Motor neuron (in vitro differentiated cells): ENCODE data around the gene MRPL45. TPM values are rescaled to one million over a fixed set of nuclear protein-coding genes. Genes with fewer than 3 reads are reported as not detected.

ENCODE experiments used
- ATAC-seq, 8 experiments: fragments of 200-7000 bp; cut with Tn5 transposase; replicated peaks in 6 of 8; 2 replicates each; pipeline ENCODE4 v1.8.0; 2021; ENCODE audit warnings: mild to moderate bottlenecking in 8 of 8, moderate library complexity in 8 of 8
- H3K27ac ChIP-seq, 2 donors: fragments of 250-450 bp; sonication (Bioruptor Pico); 2 replicates each; pipeline ENCODE4 v1.9.0; 2021; ENCODE audit warnings: antibody characterized with exemption in 2 of 2, mild to moderate bottlenecking in 2 of 2, moderate library complexity in 1 of 2
- H3K4me1 ChIP-seq, 2 donors: fragments of 250-450 bp; sonication (Bioruptor Pico); replicated peaks in 1 of 2; 2 replicates each; pipeline ENCODE4 v1.6.1; 2021; ENCODE audit warnings: antibody characterized with exemption in 2 of 2, mild to moderate bottlenecking in 2 of 2, moderate library complexity in 1 of 2
- H3K4me3 ChIP-seq, 5 donors: fragments of 250-450 bp; sonication (Bioruptor Pico); 2 replicates each; pipeline ENCODE4 v1.9.0; 2021; ENCODE audit warnings: antibody characterized with exemption in 5 of 5, mild to moderate bottlenecking in 5 of 5, moderate library complexity in 4 of 5
- WGBS, 10 experiments: fragments of 450-650 bp; shearing (Covaris generic); methylation state at CpG; one replicate each; pipeline ENCODE4 v1.0.0; 2022; 5-methylcytosine and 5-hydroxymethylcytosine counted together
- in situ Hi-C, 9 experiments: fragments of 400-800 bp; cut with MboI; loops; one replicate each; pipeline ENCODE4 v1.15.0; 2021; ENCODE audit warnings: low sequenced_read_pairs in 9 of 9, low pct_unique_long_range_greater_than_20kb in 2 of 9; ENCODE audit not compliant: unreplicated experiment in 9 of 9
- total RNA-seq, 8 experiments: library from RNA; unstranded; fragments of 300-600 nt; gene quantifications; 2 replicates each; pipeline versions ENCODE4 v1.2.3 to v1.2.4, GENCODE V29; 2022

Gene MRPL45
- total RNA-seq, 8 experiments from 2014 or later: 28.0 to 58.7 (median 39.6) TPM

DNA sequence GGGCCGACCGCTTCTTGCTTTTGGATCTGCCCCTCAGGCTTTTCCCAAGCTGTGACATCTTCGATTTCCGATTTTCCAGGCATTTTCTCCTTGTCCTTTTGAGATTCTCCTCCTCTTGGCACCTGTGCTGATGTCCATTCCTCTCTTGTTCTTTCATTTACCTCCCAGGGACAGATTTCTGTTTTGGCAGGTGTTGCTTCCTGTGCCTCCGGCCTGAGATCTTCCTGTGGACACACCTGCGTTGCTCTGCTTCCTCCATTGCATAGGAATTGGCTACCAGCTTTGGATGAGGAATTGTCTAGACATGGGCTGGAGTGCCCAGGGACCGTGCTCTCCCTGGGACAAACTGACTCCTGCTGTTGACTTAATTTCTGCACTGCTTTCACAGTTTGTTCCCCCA lies 31.7 kb downstream of the MRPL45 start:
- peaks cover 17 to 22% of the 10 kb centered on the region in 2 donors for H3K4me1 ChIP-seq
- 55 to 100% (median 75%) methylated on average over 1 to 7 of the region's 7 CpGs; no CpG with 5 or more reads in 3 of the 10 experiments for WGBS, 10 experiments
- no peak for ATAC-seq
- no peak overlapping the region for H3K4me3 ChIP-seq
- no peak overlapping the region for H3K27ac ChIP-seq
- in situ Hi-C loops: loop anchor here in 1 of 9 experiments (25.0 kb wide), 1 partner anchor 109 kb away; the partner anchor contains the start of gene ARHGAP23

DNA sequence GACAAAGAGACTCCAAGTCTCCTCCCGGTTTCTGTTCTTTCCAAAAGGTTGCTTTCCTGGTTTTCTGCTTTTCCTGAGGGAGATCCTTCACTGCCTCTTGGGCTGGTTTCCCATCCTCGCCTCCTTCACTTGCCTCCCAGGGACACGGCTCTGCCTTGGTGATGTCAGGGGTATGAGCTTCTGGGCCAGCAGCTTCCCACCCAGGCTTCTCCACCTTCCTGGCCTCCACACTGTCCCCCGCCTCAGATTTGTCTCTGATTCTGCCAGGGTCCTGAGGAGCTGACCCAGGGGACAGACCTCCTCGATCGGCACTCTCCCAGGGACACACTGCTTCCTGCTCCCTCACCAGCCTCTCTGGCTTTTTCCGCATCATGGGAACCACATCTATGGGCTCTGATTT lies 32.3 kb downstream of the MRPL45 start:
- WGBS, 10 experiments: 14 to 100% (median 80%) methylated on average over 1 to 6 of the region's 7 CpGs; no CpG with 5 or more reads in 5 of the 10 experiments
- H3K4me1 ChIP-seq: peaks cover 17% of the 10 kb centered on the region in 2 donors
- no peak for ATAC-seq
- H3K27ac ChIP-seq: no peak overlapping the region
- H3K4me3 ChIP-seq: no peak overlapping the region
- in situ Hi-C loops: loop anchor here in 1 of 9 experiments (25.0 kb wide), 1 partner anchor 108 kb away; the partner anchor contains the start of gene ARHGAP23

DNA sequence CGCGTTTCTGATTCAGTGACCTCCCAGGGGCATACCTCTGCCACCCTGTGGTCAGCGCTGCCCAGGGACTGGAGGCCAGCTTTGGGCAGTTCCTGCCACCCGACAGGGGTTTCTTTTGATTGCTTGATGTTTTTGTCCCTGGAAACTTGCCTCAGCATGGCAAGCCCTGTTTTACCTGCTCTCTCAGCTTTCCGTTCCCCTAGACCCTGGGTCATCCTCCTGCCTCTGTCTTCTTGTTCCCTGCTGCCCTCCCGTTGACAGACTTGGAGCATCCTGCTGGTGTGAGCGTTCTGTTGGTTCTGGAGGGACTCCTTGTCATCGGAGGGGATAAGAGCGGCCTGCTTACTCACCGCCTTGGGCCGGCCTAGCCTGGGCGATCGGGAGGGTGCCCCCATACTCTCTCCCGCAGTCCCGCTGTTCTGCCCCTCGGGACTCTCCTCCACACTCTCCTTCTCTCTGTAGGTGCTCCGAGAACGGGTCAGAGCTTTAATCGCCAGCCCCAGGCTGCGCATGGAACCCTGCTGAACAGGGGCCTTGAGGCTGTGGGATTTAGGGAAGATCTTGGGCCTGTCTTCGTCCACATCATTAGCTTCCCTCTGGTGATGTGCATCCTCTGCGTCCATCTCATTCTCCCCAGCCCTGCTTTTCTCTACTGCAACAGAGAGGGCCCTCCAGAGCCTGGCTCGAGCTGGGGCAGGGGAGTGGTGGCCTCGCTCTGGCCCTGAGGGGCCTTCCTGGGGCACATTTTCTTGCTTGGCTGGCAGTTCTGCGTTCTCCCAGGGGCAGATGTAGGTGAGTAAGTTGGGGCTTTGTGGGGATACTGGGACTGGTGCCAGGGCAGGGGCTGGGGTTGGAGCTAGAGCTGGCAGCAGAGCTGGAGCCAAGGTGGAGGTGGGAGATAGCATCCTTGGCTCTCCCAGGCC lies 33.1 kb downstream of the MRPL45 start:
- Histone ChIP-seq H3K4me3 (no peak overlapping the region), H3K27ac (no peak overlapping the region), H3K4me1 (peaks cover 9 to 10% of the 10 kb centered on the region in 2 donors)
- no peak for ATAC-seq
- in situ Hi-C loops: loop anchor here in 1 of 9 experiments (25.0 kb wide), 1 partner anchor 107 kb away; the partner anchor contains the start of gene ARHGAP23
- 79 to 100% (median 81%) methylated on average over 1 to 14 of the region's 25 CpGs; no CpG with 5 or more reads in 3 of the 10 experiments for WGBS, 10 experiments

DNA sequence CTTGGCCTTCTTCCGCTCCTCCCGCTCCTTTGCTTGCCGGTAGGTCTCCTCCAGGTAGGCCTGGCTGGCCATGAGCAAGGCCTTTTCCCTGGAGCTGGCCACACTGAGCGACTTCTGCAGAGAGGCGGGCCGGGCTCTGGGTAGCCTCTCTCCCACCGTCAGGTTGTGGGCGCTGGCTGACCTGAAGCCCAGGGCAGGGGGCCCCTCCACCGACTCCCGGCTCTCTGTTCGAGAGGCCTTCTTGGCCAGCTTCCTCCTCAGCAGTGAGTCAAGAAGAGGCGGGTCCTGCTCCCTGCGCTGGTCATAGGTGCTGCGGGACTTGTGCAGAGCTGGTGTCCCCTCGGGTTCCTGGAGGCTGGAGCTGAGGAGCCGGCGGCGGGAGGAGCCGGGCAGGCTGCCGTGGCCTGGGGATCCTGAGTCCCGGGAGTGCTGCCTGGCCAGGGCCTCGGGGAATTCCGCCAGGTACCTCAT lies 34.0 kb downstream of the MRPL45 start:
- ATAC-seq: no peak
- Histone ChIP-seq H3K4me1 (peaks cover under 1 to 1% of the 10 kb centered on the region in 2 donors), H3K4me3 (no peak overlapping the region), H3K27ac (no peak overlapping the region)
- in situ Hi-C loops: loop anchor here in 1 of 9 experiments (25.0 kb wide), 1 partner anchor 106 kb away; the partner anchor contains the start of gene ARHGAP23
- WGBS, 10 experiments: 93 to 100% methylated on average over 1 to 7 of the region's 23 CpGs; no CpG with 5 or more reads in 8 of the 10 experiments

DNA sequence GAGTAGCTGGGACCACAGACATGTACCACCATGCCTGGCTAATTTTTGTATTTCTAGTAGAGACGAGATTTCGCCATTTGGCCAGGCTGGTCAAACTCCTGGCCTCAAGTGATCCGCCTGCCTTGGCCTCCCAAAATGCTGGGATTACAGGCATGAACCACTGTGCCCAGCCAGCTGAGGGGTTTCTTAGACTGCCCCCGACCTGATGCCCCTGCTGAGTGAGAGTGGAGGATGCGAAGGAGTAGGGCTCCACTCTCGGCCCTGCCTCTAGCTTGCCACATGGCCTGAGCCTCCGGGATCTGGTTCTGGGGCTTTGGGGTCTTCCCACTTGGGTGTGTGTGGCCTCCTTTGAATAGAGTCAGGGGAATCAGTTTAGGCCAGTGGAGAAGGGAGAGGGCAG lies 35.8 kb downstream of the MRPL45 start:
- Histone ChIP-seq H3K4me3 (no peak overlapping the region), H3K4me1 (no peaks in the 10 kb centered on the region), H3K27ac (no peak overlapping the region)
- ATAC-seq: no peak
- WGBS, 10 experiments: 0 to 100% (median 60%) methylated on average over 1 to 2 of the region's 7 CpGs; no CpG with 5 or more reads in 7 of the 10 experiments
- in situ Hi-C loops: loop anchor here in 1 of 9 experiments (25.0 kb wide), 1 partner anchor 105 kb away; the partner anchor contains the start of gene ARHGAP23

DNA sequence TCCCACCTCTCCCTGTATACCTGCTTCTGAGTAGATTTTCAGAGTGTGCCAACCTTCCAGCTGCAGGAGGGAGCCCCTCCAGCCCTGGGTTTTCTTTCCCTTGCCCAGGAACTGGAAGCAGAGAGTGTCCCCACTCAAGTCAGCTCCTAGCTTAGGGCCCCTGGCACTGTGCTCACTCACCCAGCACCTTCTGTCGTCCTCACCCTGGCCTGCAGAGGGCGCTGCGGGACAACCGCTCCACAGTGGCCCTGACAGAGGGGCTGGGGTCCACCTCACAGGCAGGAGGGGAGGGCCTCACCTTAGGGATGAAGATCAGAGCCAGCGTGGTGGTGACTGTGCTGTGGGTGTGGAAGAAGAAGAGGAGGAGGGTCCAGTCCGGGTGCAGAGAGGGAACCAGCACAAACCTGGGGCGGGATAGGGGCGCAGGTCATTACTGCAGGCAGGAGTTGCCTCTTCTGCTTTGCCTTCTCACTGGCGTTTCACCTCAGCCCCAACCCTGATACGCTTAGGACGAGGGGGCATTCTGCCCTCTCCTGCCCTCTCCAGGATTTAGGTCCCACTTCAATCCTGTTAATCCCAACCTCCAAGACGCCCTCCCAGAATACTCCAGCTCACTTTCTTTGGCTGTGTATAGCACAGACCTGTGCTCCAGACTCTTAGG lies 36.8 kb downstream of the MRPL45 start:
- Histone ChIP-seq H3K4me1 (no peaks in the 10 kb centered on the region), H3K4me3 (no peak overlapping the region), H3K27ac (no peak overlapping the region)
- ATAC-seq: peak; percentile 57 to 91 (median 66)
- in situ Hi-C loops: loop anchor here in 1 of 9 experiments (25.0 kb wide), 1 partner anchor 104 kb away; the partner anchor contains the start of gene ARHGAP23
- 0 to 90% (median 66%) methylated on average over 1 to 4 of the region's 12 CpGs; no CpG with 5 or more reads in 4 of the 10 experiments for WGBS, 10 experiments

DNA sequence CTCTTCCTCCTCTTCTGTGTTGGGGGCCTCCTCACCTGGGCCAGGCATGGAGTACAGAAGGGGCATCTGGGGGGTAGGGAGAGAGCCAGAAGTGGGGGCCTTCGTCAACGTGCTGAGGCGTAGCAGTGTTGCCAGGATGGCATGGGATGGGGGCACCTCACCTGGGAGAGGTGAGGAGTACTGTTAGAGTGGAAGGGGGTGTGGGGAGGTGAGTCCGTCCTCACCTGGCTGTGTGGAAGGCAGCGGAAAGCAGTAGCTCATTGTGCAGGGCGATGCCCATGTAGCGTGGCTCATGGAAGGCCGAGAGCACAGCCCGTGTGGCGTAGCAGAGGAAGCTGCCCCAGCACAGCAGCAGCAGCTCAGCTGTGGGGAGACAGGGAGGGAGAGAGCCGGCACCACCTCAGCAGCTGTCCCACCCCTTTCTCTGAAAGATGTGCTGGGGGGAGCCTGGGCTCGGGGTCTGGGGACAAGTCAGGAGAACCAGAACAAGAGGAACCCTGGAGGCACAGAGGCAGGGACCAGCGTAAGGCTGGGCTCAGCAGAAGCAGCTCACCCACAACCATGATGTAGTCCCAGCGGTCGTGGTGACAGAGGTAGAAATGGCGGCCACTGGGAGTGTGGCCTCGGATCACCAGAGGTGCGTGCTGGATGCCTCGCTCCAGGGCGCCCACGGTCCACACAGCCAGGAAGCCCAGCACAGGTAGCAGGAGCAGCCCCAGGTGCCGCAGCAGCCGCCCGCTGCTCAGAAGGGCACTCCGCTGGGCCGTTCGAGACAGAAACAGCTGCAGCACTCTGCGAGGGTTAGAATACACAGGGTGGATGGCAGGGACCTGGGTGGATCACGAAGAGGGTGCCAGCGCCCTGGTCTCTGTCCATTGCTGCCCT lies 37.8 kb downstream of the MRPL45 start:
- ATAC-seq: no peak
- Histone ChIP-seq H3K4me1 (peaks cover 0 to 4% of the 10 kb centered on the region in 2 donors), H3K4me3 (no peak overlapping the region), H3K27ac (no peak overlapping the region)
- in situ Hi-C loops: loop anchor here in 1 of 9 experiments (25.0 kb wide), 1 partner anchor 103 kb away; the partner anchor contains the start of gene ARHGAP23
- 80 to 91% (median 85%) methylated on average over 1 to 6 of the region's 30 CpGs; no CpG with 5 or more reads in 7 of the 10 experiments for WGBS, 10 experiments

DNA sequence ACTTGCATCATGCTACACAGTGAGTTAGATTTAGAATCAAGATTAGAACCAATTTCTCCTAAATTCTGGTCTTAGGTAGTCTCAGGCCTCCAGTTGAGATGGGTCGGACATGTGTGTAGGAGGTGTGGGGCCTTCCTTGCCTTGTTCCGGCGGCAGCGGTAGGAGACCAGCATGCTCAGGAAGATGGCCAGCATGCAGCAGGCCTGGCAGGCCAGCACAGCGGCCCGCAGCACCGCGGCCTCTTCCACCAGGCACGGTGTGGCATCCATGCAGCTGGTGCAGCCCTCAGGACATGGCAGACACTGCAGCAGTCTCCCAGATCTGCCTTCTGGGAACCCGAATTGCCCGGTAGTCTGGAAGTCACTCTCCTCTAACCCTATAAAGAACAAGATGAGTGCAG lies 39.9 kb downstream of the MRPL45 start:
- no peak for ATAC-seq
- WGBS, 10 experiments: 70 to 100% (median 78%) methylated on average over 1 to 10 of the region's 11 CpGs; no CpG with 5 or more reads in 6 of the 10 experiments
- in situ Hi-C loops: loop anchor here in 1 of 9 experiments (25.0 kb wide), 1 partner anchor 100 kb away; the partner anchor contains the start of gene ARHGAP23
- Histone ChIP-seq H3K4me3 (no peak overlapping the region), H3K27ac (no peak overlapping the region), H3K4me1 (peaks cover 4 to 12% of the 10 kb centered on the region in 2 donors)

DNA sequence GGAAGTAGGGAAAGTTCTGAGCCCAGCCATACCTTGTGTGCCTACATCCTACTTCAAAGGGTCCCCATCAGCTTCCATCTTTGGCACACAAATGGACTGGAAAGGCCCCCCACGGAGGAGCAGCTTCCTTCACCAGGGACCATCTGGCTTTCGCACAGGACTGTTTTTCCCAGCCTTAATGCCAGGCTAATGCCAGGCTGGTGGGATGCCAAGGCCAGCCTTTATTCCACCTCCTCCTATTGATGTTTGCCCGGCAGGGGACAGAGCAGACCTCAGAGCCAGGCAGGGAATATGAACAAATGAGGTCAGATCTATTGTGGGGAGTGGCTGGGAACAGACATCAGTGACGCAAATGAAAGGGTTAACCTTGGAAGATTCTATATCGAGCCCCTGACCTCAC lies 41.1 kb downstream of the MRPL45 start:
- no peak overlapping the region for H3K27ac ChIP-seq
- no peak for ATAC-seq
- WGBS, 10 experiments: 20 to 90% (median 79%) methylated on average over 1 to 3 of the region's 5 CpGs; no CpG with 5 or more reads in 4 of the 10 experiments
- in situ Hi-C loops: loop anchor here in 1 of 9 experiments (25.0 kb wide), 1 partner anchor 99 kb away; the partner anchor contains the start of gene ARHGAP23
- no peak overlapping the region for H3K4me3 ChIP-seq
- peaks cover 4 to 12% of the 10 kb centered on the region in 2 donors for H3K4me1 ChIP-seq

DNA sequence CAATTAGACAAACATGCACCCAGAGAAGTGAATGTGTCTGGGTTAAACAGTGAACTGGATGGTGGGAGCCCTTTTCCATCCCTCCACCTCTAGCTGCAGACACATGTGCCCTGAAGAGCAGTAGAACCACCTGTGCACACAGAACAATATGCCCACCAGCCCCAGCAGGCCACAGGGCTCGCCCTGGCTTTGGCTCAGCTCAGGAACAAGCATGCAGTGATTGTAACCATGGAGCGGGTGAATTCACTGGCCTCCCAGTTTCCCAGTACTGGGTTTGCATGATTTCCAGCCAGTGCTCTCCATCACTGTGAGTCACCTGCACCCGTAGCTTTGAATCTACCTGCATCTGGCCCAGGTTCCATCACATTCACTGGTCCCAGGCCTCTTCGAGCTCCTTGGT lies 41.6 kb downstream of the MRPL45 start:
- H3K4me3 ChIP-seq: no peak overlapping the region
- no peak for ATAC-seq
- H3K4me1 ChIP-seq: peaks cover 4 to 12% of the 10 kb centered on the region in 2 donors
- no peak overlapping the region for H3K27ac ChIP-seq
- WGBS, 10 experiments: 35 to 100% (median 51%) methylated on average over 1 to 4 of the region's 4 CpGs; no CpG with 5 or more reads in 7 of the 10 experiments
- in situ Hi-C loops: loop anchor here in 1 of 9 experiments (25.0 kb wide), 1 partner anchor 99 kb away; the partner anchor contains the start of gene ARHGAP23

DNA sequence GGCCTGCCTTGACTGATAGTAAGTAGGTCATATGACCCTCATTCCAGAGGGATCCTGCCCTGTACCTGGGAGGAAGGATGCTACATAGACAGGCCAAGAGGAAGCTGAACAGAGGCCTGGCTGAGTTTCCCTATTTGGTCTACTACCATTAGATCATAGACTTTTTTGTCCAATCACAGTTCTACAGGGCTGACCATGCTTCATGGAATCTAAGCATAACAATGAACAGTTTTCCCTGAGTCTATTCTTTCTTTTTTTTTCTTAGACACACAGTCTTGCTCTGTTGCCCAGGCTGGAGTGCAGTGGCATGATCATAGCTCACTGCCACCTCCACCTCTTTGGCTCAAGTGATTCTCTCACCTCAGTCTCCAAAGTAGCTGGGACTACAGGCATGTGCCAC lies 42.9 kb downstream of the MRPL45 start:
- no peak overlapping the region for H3K4me3 ChIP-seq
- peak in 3 of 8 experiments; percentile 38 to 46 (median 41) for ATAC-seq

More for the DNA sequence above, 42.9 kb downstream of the MRPL45 start:
- Histone ChIP-seq H3K4me1 (peaks cover 10 to 12% of the 10 kb centered on the region in 2 donors), H3K27ac (no peak overlapping the region)
- in situ Hi-C loops: loop anchor here in 2 of 9 experiments (10.0 to 25.0 kb wide), 2 partner anchors 75 to 97 kb away; partner anchors contain the start of gene ARHGAP23 (in 1 of the 2)
